GM12891 (cell line): ENCODE data around the gene SLC38A11.

Source experiments
- POLR2A ChIP-seq: IDR thresholded peaks from 2 replicates; pipeline ENCODE4 v1.6.1; 2011; ENCODE audit warnings: low read depth, low read length, control low read depth
- TAF1 ChIP-seq: IDR thresholded peaks from 2 replicates; pipeline ENCODE4 v1.6.1; 2011; ENCODE audit warnings: low read depth, low read length, control low read depth

DNA sequence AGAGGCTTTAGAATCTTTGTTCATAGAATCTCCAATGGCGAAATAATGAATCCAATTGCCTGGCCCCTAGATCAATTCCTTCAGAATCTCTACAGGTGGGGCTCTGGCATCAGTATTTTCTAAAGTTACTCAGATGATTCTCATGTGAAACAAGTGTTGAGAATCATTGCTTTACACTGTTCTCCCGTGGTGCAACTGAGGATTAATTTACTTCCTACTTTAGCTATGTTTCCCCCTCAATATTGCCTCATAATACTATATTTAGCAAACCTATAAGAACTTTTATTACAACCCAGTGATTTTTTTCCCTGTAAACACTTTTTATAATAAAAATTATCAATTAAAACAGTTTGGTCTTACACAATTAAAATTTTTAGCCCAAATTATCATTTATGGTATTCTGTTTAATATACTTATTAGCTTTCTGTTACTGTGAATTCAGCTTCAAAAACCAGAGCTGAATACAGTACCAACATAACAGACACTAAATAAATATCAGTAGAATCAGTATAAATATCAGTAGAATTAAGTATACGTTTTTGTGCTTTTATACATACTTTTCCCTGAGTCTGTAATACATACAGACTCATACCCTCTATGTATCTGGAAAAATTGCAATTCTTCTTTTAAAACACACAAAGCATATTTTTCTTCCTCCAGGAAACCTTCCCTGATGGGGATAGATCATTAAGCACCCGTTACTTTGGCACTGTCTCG, 20.8 kb downstream of the SLC38A11 start:
- TF ChIP-seq TAF1: no peak
- no peak for TF ChIP-seq POLR2A
